GM19239 (cell line): ENCODE results near the gene CHAF1A.

Experiments used
- DNase-seq: peaks from one replicate; pipeline ENCODE4 v3.0.0; 2011; ENCODE audit warnings: low spot score; ENCODE audit not compliant: insufficient read length
- FAIRE-seq: peaks from 2 replicates; lab custom pipeline; 2011; peaks lifted over from hg19 to GRCh38; lab: Jason Lieb, UNC

The CHAF1A gene

GRCh38 chr19:4366666-4367335 is 35.6 kb upstream of the CHAF1A start:
- DNase-seq (no peak), FAIRE-seq (no peak)

GRCh38 chr19:4367336-4367723 is 35.1 kb upstream of the CHAF1A start:
- DNase-seq (no peak), FAIRE-seq (no peak)

- DNase-seq (no peak), FAIRE-seq (no peak)
Measured at GRCh38 chr19:4367781-4368127, 34.7 kb upstream of the CHAF1A start.

- peak; percentile 44 for DNase-seq
Measured at GRCh38 chr19:4368128-4368820, 34.2 kb upstream of the CHAF1A start.

GRCh38 chr19:4369109-4369887 is 33.1 kb upstream of the CHAF1A start:
- DNase-seq: peak; percentile 77
- peak; percentile 99 for FAIRE-seq

More at GRCh38 chr19:4368128-4368820, 34.2 kb upstream of the CHAF1A start:
- peak; percentile 68 for FAIRE-seq

- DNase-seq (peak; percentile 64), FAIRE-seq (no peak)
Measured at GRCh38 chr19:4369888-4370260, 32.6 kb upstream of the CHAF1A start.

- no peak for DNase-seq
- no peak for FAIRE-seq
Measured at GRCh38 chr19:4370418-4371041, 31.9 kb upstream of the CHAF1A start.

- FAIRE-seq (no peak), DNase-seq (no peak)
Measured at GRCh38 chr19:4371247-4372164, 30.9 kb upstream of the CHAF1A start.

- FAIRE-seq (no peak), DNase-seq (no peak)
Measured at GRCh38 chr19:4372165-4373012, 30.1 kb upstream of the CHAF1A start.

- DNase-seq (no peak), FAIRE-seq (no peak)
Measured at GRCh38 chr19:4373013-4373367, 29.4 kb upstream of the CHAF1A start.

GRCh38 chr19:4373601-4374497 is 28.6 kb upstream of the CHAF1A start:
- no peak for DNase-seq
- FAIRE-seq: no peak

- DNase-seq: no peak
Measured at GRCh38 chr19:4374498-4375163, 27.8 kb upstream of the CHAF1A start.

GRCh38 chr19:4375164-4376027 is 27.0 kb upstream of the CHAF1A start:
- DNase-seq (no peak), FAIRE-seq (peak; percentile 95)

More at GRCh38 chr19:4374498-4375163, 27.8 kb upstream of the CHAF1A start:
- no peak for FAIRE-seq

GRCh38 chr19:4376028-4376670 is 26.3 kb upstream of the CHAF1A start:
- FAIRE-seq: no peak
- DNase-seq: no peak

- no peak for FAIRE-seq
- DNase-seq: no peak
Measured at GRCh38 chr19:4376671-4376990, 25.8 kb upstream of the CHAF1A start.
